Testis (tissue), 3 donors: ENCODE measurements around the gene FBXO41. TPM values are rescaled to one million over a fixed set of nuclear protein-coding genes. Genes with fewer than 3 reads are reported as not detected.
A peak's percentile ranks its signal among the peaks of the same experiment; 100 is the strongest.

Experiments
- DNase-seq: peaks from one replicate; pipeline ENCODE4 v3.0.0-alpha.2; 2019
- H3K27ac ChIP-seq, 2 donors: fragments of 200-600 bp; sonication (generic); one replicate each; pipeline ENCODE4 v1.5.1; 2019
- H3K27me3 ChIP-seq: fragments of 200-600 bp; sonication (generic); one replicate; pipeline ENCODE4 v1.5.1; 2019
- H3K36me3 ChIP-seq: fragments of 200-600 bp; sonication (generic); one replicate; pipeline ENCODE4 v1.5.1; 2017; ENCODE audit warnings: low read depth; ENCODE audit errors: missing control alignments
- H3K4me1 ChIP-seq: fragments of 200-600 bp; sonication (generic); one replicate; pipeline ENCODE4 v1.5.1; 2019
- H3K4me3 ChIP-seq, 2 donors: fragments of 200-600 bp; sonication (generic); one replicate each; pipeline ENCODE4 v1.5.1; 2017 to 2019
- H3K9me3 ChIP-seq: fragments of 200-600 bp; sonication (generic); one replicate; pipeline ENCODE4 v1.5.1; 2017
- CTCF ChIP-seq, 3 experiments: fragments of 450-650 bp in 2 of 3; fragments of 200-600 bp in 1 of 3; sonication (generic) in 1 of 3; IDR thresholded peaks; one replicate each; pipeline ENCODE4 v1.5.1; 2016 to 2019; ENCODE audit warnings: antibody characterized with exemption in 3 of 3, mild to moderate bottlenecking in 2 of 3, moderate library complexity in 1 of 3
- POLR2A ChIP-seq: fragments of 450-650 bp; IDR thresholded peaks from one replicate; pipeline ENCODE4 v1.6.1; 2017; ENCODE audit warnings: antibody characterized with exemption, mild to moderate bottlenecking, moderate library complexity
- WGBS, 2 donors: methylation state at CpG; one replicate each; pipeline ENCODE4 v1.1.5; 2018; 5-methylcytosine and 5-hydroxymethylcytosine counted together
- intact Hi-C: fragments of 100-400 bp; cut with DNase I; formaldehyde crosslinking; loops from one replicate; pipeline ENCODE4 v1.15.1; 2023; ENCODE audit warnings: low total_unique reads
- polyA plus RNA-seq: library from polyadenylated mRNA; stranded (reverse); fragments of 350-450 nt; fragmentation: Illumina TruSeq; extraction: RNeasy Lipid Tissue Mini Kit (QIAGEN cat#74804); gene quantifications from one replicate; pipeline ENCODE4 v1.2.3, GENCODE V29; 2014; ENCODE audit warnings: low read depth, low replicate concordance; ENCODE audit not compliant: insufficient read depth
- total RNA-seq, 2 donors: library from RNA; depleted of rRNA; stranded (reverse); fragments of >200 nt; gene quantifications; one replicate each; pipeline ENCODE4 v1.2.3, GENCODE V29; 2016

FBXO41 gene
- total and polyA plus RNA-seq, 3 donors from 2014 or later = 4.9 to 12.4 (median 11.1) TPM

GRCh38 chr2:73233154-73233931 is 50.9 kb downstream of the FBXO41 start, which contains the start of gene PRADC1:
TSS of gene PRADC1 (minus strand) at chr2:73233239. CDS start at chr2:73233160, 79 bp downstream.
- WGBS, 2 donors = 0% methylated on average over 32 to 66 of the region's 67 CpGs
- Histone ChIP-seq H3K9me3 (no peaks in the 10 kb centered on the region), H3K36me3 (no peaks in the 10 kb centered on the region), H3K4me3 (peak within 1 kb of the TSS; percentile 73 to 97), H3K4me1 (peaks cover 26% of the 10 kb centered on the region), H3K27ac (peak within 1 kb of the TSS; percentile 89 to 98), H3K27me3 (no peaks in the 10 kb centered on the region)
- DNase-seq = peak; percentile 100
- no peak for TF ChIP-seq CTCF (IDR thresholded peaks at IDR 0.05)
- no peak for TF ChIP-seq POLR2A
- intact Hi-C loops = no loop called here

GRCh38 chr2:73232403-73233153 is 51.7 kb downstream of the FBXO41 start:
- peak overlapping the region; percentile 73 to 97 for H3K4me3 ChIP-seq

GRCh38 chr2:73228631-73229030 is 55.6 kb downstream of the FBXO41 start:
- H3K4me1 ChIP-seq = peaks cover 5% of the 10 kb centered on the region
- no peaks in the 10 kb centered on the region for H3K9me3 ChIP-seq
- 77 to 82% methylated on average over 9 to 14 of the region's 14 CpGs for WGBS, 2 donors
- no peak overlapping the region for H3K4me3 ChIP-seq
- intact Hi-C loops = no loop called here
- H3K27me3 ChIP-seq = no peaks in the 10 kb centered on the region
- no peak overlapping the region for H3K27ac ChIP-seq
- no peaks in the 10 kb centered on the region for H3K36me3 ChIP-seq
- DNase-seq = no peak
- TF ChIP-seq POLR2A (no peak), CTCF (IDR thresholded peaks at IDR 0.05) (no peak)

More at GRCh38 chr2:73232403-73233153, 51.7 kb downstream of the FBXO41 start:
- H3K9me3 ChIP-seq = no peaks in the 10 kb centered on the region
- peak; percentile 27 for DNase-seq
- TF ChIP-seq CTCF (IDR thresholded peaks at IDR 0.05) (no peak), POLR2A (no peak)
- no peaks in the 10 kb centered on the region for H3K36me3 ChIP-seq
- no peak overlapping the region for H3K27ac ChIP-seq
- intact Hi-C loops = no loop called here
- peaks cover 26% of the 10 kb centered on the region for H3K4me1 ChIP-seq
- WGBS, 2 donors = 1% methylated on average over 8 to 36 of the region's 37 CpGs
- H3K27me3 ChIP-seq = no peaks in the 10 kb centered on the region

- no peak overlapping the region for H3K27ac ChIP-seq
- intact Hi-C loops = no loop called here
- H3K4me3 ChIP-seq = no peak overlapping the region
- no peak for DNase-seq
- WGBS, 2 donors = 89 to 90% methylated on average over 3 of the region's 3 CpGs
- H3K27me3 ChIP-seq = no peaks in the 10 kb centered on the region
- no peaks in the 10 kb centered on the region for H3K36me3 ChIP-seq
- TF ChIP-seq CTCF (IDR thresholded peaks at IDR 0.05) (no peak), POLR2A (no peak)
- no peaks in the 10 kb centered on the region for H3K4me1 ChIP-seq
- no peaks in the 10 kb centered on the region for H3K9me3 ChIP-seq
Measured at GRCh38 chr2:73227086-73227485, 57.2 kb downstream of the FBXO41 start.
